Lung (tissue), 12 donors: Measurements from ENCODE around the gene ZNF628. TPM values are rescaled to one million over a fixed set of nuclear protein-coding genes. Genes with fewer than 3 reads are reported as not detected.

ENCODE experiments used
- ATAC-seq: fragments of 200-7000 bp; cut with Tn5 transposase; one replicate; pipeline ENCODE4 v1.9.1; 2020; ENCODE audit warnings: moderate number of reproducible peaks; ENCODE audit not compliant: insufficient read depth, low FRiP score
- DNase-seq, 3 donors: peaks; one replicate each; pipeline ENCODE4 v3.0.0-alpha.2; 2013 to 2017
- H3K27ac ChIP-seq, 2 donors: one replicate each; pipeline ENCODE4 v1.5.1; 2013; ENCODE audit warnings: mild to moderate bottlenecking in 2 of 2, moderate library complexity in 2 of 2, control low read depth in 1 of 2, inconsistent platforms in 1 of 2, low read depth in 1 of 2, low read length in 1 of 2
- H3K27me3 ChIP-seq, 3 donors: one replicate each; pipeline ENCODE4 v1.5.1; 2013; ENCODE audit warnings: low read length in 2 of 3; ENCODE audit not compliant: control insufficient read depth in 3 of 3, insufficient read depth in 3 of 3
- H3K36me3 ChIP-seq, 4 donors: one replicate each; pipeline ENCODE4 v1.5.1; 2013; ENCODE audit warnings: low read length in 4 of 4, mild to moderate bottlenecking in 1 of 4, moderate library complexity in 1 of 4; ENCODE audit not compliant: control insufficient read depth in 4 of 4, insufficient read depth in 4 of 4
- H3K4me1 ChIP-seq, 5 donors: one replicate each; pipeline ENCODE4 v1.5.1; 2013; ENCODE audit warnings: low read length in 5 of 5, mild to moderate bottlenecking in 2 of 5, moderate library complexity in 1 of 5; ENCODE audit not compliant: control insufficient read depth in 5 of 5, insufficient read depth in 5 of 5
- H3K4me3 ChIP-seq: one replicate; pipeline ENCODE4 v1.5.1; 2013; ENCODE audit warnings: mild to moderate bottlenecking, control low read depth, moderate library complexity
- H3K9ac ChIP-seq, 2 donors: one replicate each; pipeline ENCODE4 v1.5.1; 2013; ENCODE audit warnings: low read length in 2 of 2, control low read depth in 1 of 2; ENCODE audit not compliant: insufficient read depth in 1 of 2
- H3K9me3 ChIP-seq, 4 donors: one replicate each; pipeline ENCODE4 v1.5.1; 2013; ENCODE audit warnings: low read length in 3 of 4, mild to moderate bottlenecking in 1 of 4, moderate library complexity in 1 of 4; ENCODE audit not compliant: control insufficient read depth in 4 of 4, insufficient read depth in 3 of 4
- WGBS, 2 donors: extraction: QIAGEN DNeasy Blood & Tissue Kit; methylation state at CpG; one replicate each; pipeline ENCODE4 v1.1.7; 2013; 5-methylcytosine and 5-hydroxymethylcytosine counted together
- polyA plus RNA-seq, 2 donors: library from polyadenylated mRNA; stranded (reverse); fragments of 200-250 nt; gene quantifications; one replicate each; pipeline ENCODE4 v1.2.1, GENCODE V29; 2013
- total RNA-seq, 2 donors: library from RNA; depleted of rRNA in 1 of 2; stranded (reverse); fragments of >200 nt in 1 of 2; gene quantifications; one replicate each; pipeline ENCODE4 v1.2.1, GENCODE V29; 2014 to 2021
- TF ChIP-seq, protein P1 (sequence below): IDR thresholded peaks from 2 replicates; pipeline ENCODE4 v1.5.1; 2012; ENCODE audit warnings: mild to moderate bottlenecking; ENCODE audit errors: control extremely low read depth, extremely low read depth
- donor health status: control.
- donor health status: control.
- donor health status: Bipolar disorder and iron deficiency.
- donor health status: healthy.
- donor health status: DM: yes; HTN: yes; CAD: no.

ZNF628 gene
- total and polyA plus RNA-seq, 4 donors, result 2.0 to 12.3 (median 7.8) TPM

- Histone ChIP-seq H3K9ac (no peak overlapping the region), H3K36me3 (no peaks in the 10 kb centered on the region), H3K27me3 (peaks cover 5 to 13% (median 8%) of the 10 kb centered on the region in 3 donors), H3K9me3 (peaks cover 0 to 2% (median 0%) of the 10 kb centered on the region in 4 donors), H3K27ac (peak overlapping the region in 1 of 2 donors; percentile 2), H3K4me3 (no peak overlapping the region), H3K4me1 (peaks cover 0 to 15% (median 13%) of the 10 kb centered on the region in 5 donors)
- DNase-seq, result peak; percentile 84 to 90 (median 90)
- TF ChIP-seq, protein P1, sequence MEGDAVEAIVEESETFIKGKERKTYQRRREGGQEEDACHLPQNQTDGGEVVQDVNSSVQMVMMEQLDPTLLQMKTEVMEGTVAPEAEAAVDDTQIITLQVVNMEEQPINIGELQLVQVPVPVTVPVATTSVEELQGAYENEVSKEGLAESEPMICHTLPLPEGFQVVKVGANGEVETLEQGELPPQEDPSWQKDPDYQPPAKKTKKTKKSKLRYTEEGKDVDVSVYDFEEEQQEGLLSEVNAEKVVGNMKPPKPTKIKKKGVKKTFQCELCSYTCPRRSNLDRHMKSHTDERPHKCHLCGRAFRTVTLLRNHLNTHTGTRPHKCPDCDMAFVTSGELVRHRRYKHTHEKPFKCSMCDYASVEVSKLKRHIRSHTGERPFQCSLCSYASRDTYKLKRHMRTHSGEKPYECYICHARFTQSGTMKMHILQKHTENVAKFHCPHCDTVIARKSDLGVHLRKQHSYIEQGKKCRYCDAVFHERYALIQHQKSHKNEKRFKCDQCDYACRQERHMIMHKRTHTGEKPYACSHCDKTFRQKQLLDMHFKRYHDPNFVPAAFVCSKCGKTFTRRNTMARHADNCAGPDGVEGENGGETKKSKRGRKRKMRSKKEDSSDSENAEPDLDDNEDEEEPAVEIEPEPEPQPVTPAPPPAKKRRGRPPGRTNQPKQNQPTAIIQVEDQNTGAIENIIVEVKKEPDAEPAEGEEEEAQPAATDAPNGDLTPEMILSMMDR, result no peak
- WGBS, 2 donors, result 27 to 29% methylated on average over 35 of the region's 35 CpGs
- ATAC-seq, result peak; percentile 46
Observed at GRCh38 chr19:55526216-55527196, 50.1 kb downstream of the ZNF628 start.

- Histone ChIP-seq H3K36me3 (no peaks in the 10 kb centered on the region), H3K9ac (no peak overlapping the region), H3K9me3 (peaks cover 0 to 2% (median 0%) of the 10 kb centered on the region in 4 donors), H3K4me1 (peaks cover 0 to 13% (median 11%) of the 10 kb centered on the region in 5 donors), H3K4me3 (no peak overlapping the region), H3K27ac (no peak overlapping the region), H3K27me3 (peaks cover 5 to 13% (median 8%) of the 10 kb centered on the region in 3 donors)
- ATAC-seq, result no peak
- no peak for DNase-seq
- whole genome bisulfite sequencing, 2 donors, result 86 to 89% methylated on average over 22 of the region's 22 CpGs
- TF ChIP-seq, protein P1, result no peak
Observed at GRCh38 chr19:55527197-55528029, 51.0 kb downstream of the ZNF628 start.

DNA sequence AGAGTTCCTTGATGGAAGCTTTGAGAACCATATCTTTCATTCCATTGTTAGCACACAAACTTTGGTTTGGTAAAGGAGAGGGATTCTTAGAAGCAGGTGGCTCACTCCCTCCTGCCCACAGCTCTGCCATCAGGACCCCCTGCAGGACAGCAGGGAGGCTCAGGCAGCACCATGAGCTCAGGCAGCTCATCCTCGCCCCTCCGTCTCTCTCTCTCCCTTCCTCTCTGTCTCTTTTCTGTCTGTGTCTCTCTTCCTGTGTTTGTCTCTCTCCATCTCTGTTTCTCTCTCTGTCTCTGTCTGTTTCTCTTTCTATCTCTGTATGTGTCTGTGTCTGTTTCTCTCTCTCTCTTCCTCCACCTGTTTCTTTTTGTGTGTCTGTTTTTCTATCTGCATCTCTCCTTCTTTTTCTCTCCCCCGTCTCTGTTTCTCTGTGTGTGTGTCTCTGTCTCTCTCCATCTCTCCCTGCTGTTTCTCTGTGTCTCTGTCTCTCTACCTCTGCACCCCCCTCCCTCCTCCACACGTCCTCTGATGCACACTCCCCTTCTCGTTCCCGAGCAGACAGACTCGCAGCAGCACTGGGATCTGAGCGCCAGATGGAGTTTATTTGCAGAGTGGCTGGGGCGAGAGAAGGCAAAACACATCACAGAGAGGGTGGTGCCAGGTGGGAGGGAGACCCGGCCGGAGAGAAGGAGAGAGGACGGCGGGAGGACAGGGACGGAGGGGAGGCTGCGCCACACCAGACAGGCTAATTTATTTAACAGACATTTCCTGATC is 51.8 kb downstream of the ZNF628 start:
- Histone ChIP-seq H3K36me3 (no peaks in the 10 kb centered on the region), H3K4me1 (peaks cover 0 to 13% (median 11%) of the 10 kb centered on the region in 5 donors), H3K9ac (no peak overlapping the region), H3K27ac (no peak overlapping the region), H3K4me3 (no peak overlapping the region), H3K9me3 (peaks cover 0 to 2% (median 0%) of the 10 kb centered on the region in 4 donors), H3K27me3 (peaks cover 5 to 13% (median 8%) of the 10 kb centered on the region in 3 donors)
- DNase-seq (no peak), ATAC-seq (no peak)
- TF ChIP-seq, protein P1, result no peak
- 48 to 69% methylated on average over 15 of the region's 15 CpGs for WGBS, 2 donors
